K562 (cell line): ENCODE results near the gene TM9SF3. TPM values are rescaled to one million over a fixed set of nuclear protein-coding genes. Genes with fewer than 3 reads are reported as not detected.

ENCODE experiments used
- ATAC-seq: fragments of 200-7000 bp; cut with Tn5 transposase; 3 replicates; pipeline ENCODE4 v1.9.1; 2020; ENCODE audit warnings: moderate library complexity
- BruUV-seq: library from RNA; stranded (reverse); fragments of 400-500 nt; replicated peaks from 2 replicates; lab custom pipeline; 2021; lab: Mats Ljungman, UMichigan
- CTCF ChIA-PET: fragments of 300-600 bp; formaldehyde crosslinking; extraction: SDS; loops from one replicate; lab custom pipeline; 2021; ENCODE audit warnings: low intra/inter-chr PET ratio; lab: Yijun Ruan, JAX
- POLR2A ChIA-PET: fragments of 300-600, 350-650 bp; sonication (Branson Sonifier 250); formaldehyde crosslinking; extraction: SDS; loops from one replicate; lab custom pipeline; 2021; ENCODE audit warnings: antibody characterized with exemption, inconsistent platforms; lab: Yijun Ruan, JAX
- DNase-seq, 4 experiments: peaks; one replicate each; pipeline versions ENCODE4 v3.0.0 to v3.0.0-alpha.2; 2011 to 2018; ENCODE audit warnings: low spot score in 3 of 4, mixed read lengths in 3 of 4; ENCODE audit errors: extremely low read depth in 1 of 4
- FAIRE-seq: peaks from 2 replicates; lab custom pipeline; 2011; peaks lifted over from hg19 to GRCh38; lab: Jason Lieb, UNC
- H2AFZ ChIP-seq: 2 replicates; pipeline ENCODE4 v1.6.0; 2011; ENCODE audit warnings: low read depth, low read length, control low read depth, inconsistent platforms
- H3K27ac ChIP-seq: fragments of 200-600 bp; 3 replicates; pipeline ENCODE4 v1.8.0; 2011; ENCODE audit warnings: low read depth, mild to moderate bottlenecking, control low read depth, inconsistent platforms, low read length, moderate library complexity, mixed read lengths; ENCODE audit errors: extremely low read depth
- H3K27me3 ChIP-seq, 2 experiments: fragments of 300-600 bp in 1 of 2; 2 replicates in 1 of 2; 3 replicates in 1 of 2; pipeline versions ENCODE4 v1.6.0 to v1.8.0; 2011; ENCODE audit warnings: inconsistent platforms in 2 of 2, low read length in 2 of 2, mild to moderate bottlenecking in 1 of 2, mixed read lengths in 1 of 2, moderate library complexity in 1 of 2; ENCODE audit not compliant: control insufficient read depth in 2 of 2, insufficient read depth in 2 of 2
- H3K36me3 ChIP-seq: fragments of 300-600 bp; 3 replicates; pipeline ENCODE4 v1.8.0; 2011; ENCODE audit warnings: mild to moderate bottlenecking, low read length, inconsistent platforms; ENCODE audit not compliant: control insufficient read depth, insufficient read depth
- H3K4me1 ChIP-seq, 2 experiments: fragments of 200-600 bp in 1 of 2; replicated peaks in 1 of 2; 2 replicates in 1 of 2; 3 replicates in 1 of 2; pipeline versions ENCODE4 v1.5.1 to v1.8.0; 2011; ENCODE audit warnings: inconsistent platforms in 2 of 2, low read length in 2 of 2, mild to moderate bottlenecking in 1 of 2, mixed read lengths in 1 of 2, moderate library complexity in 1 of 2; ENCODE audit not compliant: control insufficient read depth in 2 of 2, insufficient read depth in 2 of 2
- H3K4me2 ChIP-seq: 2 replicates; pipeline ENCODE4 v1.6.1; 2011; ENCODE audit warnings: low read length, control low read depth, inconsistent platforms, mixed read lengths; ENCODE audit not compliant: insufficient read depth
- H3K4me3 ChIP-seq: fragments of 200-600 bp; sonication (generic), shearing (Covaris generic); 2 replicates; pipeline ENCODE4 v1.5.1; 2016; ENCODE audit warnings: control low read depth, inconsistent platforms
- H3K79me2 ChIP-seq: fragments of 200-600 bp; 3 replicates; pipeline ENCODE4 v1.8.0; 2011; ENCODE audit warnings: low read length, inconsistent platforms; ENCODE audit not compliant: control insufficient read depth, insufficient read depth
- H3K9ac ChIP-seq, 2 experiments: 2 replicates each; pipeline versions ENCODE4 v1.6.0 to v1.6.1; 2011; ENCODE audit warnings: low read depth in 2 of 2, low read length in 2 of 2, control low read depth in 1 of 2, inconsistent platforms in 1 of 2, mild to moderate bottlenecking in 1 of 2, mixed read lengths in 1 of 2; ENCODE audit not compliant: insufficient read depth in 1 of 2
- H3K9me1 ChIP-seq: one replicate; pipeline ENCODE4 v1.6.0; 2011; ENCODE audit warnings: inconsistent platforms, mild to moderate bottlenecking, low read length, moderate library complexity; ENCODE audit not compliant: control insufficient read depth, insufficient read depth
- H3K9me3 ChIP-seq: replicated peaks from 2 replicates; pipeline ENCODE4 v1.5.1; 2011; ENCODE audit warnings: low read depth, low read length, inconsistent platforms; ENCODE audit not compliant: control insufficient read depth, insufficient read depth
- H4K20me1 ChIP-seq: replicated peaks from 2 replicates; pipeline ENCODE4 v1.6.1; 2011; ENCODE audit warnings: low read length, inconsistent platforms, mixed read lengths; ENCODE audit not compliant: control insufficient read depth, insufficient read depth
- C11orf30 ChIP-seq: fragments of 450-650 bp; IDR thresholded peaks from 2 replicates; pipeline ENCODE4 v1.6.1; 2016; ENCODE audit warnings: low read depth, mild to moderate bottlenecking
- CBX3 ChIP-seq, 2 experiments: IDR thresholded peaks; 1 replicate in 1 of 2; 2 replicates in 1 of 2; pipeline ENCODE4 v1.6.1; 2012; ENCODE audit warnings: inconsistent platforms in 2 of 2, low read length in 2 of 2, borderline replicate concordance in 1 of 2, control low read depth in 1 of 2
- GTF2F1 ChIP-seq: IDR thresholded peaks from 2 replicates; pipeline ENCODE4 v1.6.1; 2011; ENCODE audit warnings: low read depth, low read length, improper control_type of control experiment
- MAFG ChIP-seq: fragments of 450-650 bp; conservative IDR thresholded peaks from 2 replicates; pipeline ENCODE4 v1.6.1; 2016; ENCODE audit warnings: missing genetic modification characterization, missing compliant biosample characterization
- SNIP1 ChIP-seq: fragments of 450-650 bp; IDR thresholded peaks from 2 replicates; pipeline ENCODE4 v1.7.1; 2017; ENCODE audit warnings: low read depth, mild to moderate bottlenecking
- SOX6 ChIP-seq: fragments of 450-650 bp; IDR thresholded peaks from 2 replicates; pipeline ENCODE4 v1.6.1; 2014; ENCODE audit warnings: mild to moderate bottlenecking
- ZFP36 ChIP-seq: fragments of 150-350 bp; IDR thresholded peaks from 2 replicates; pipeline ENCODE4 v1.6.1; 2018; ENCODE audit warnings: low read length, low read depth; ENCODE audit not compliant: partially characterized antibody
- ZNF316 ChIP-seq: fragments of 450-650 bp; IDR thresholded peaks from 2 replicates; pipeline ENCODE4 v1.6.1; 2016
- ZNF717 ChIP-seq: fragments of 250-450 bp; sonication (Bioruptor Pico); IDR thresholded peaks from 2 replicates; pipeline ENCODE4 v1.5.0; 2021
- WGBS: fragments of 100-300 bp; shearing (Covaris generic); methylation state at CpG from one replicate; pipeline ENCODE4 v1.1.6; 2016; ENCODE audit warnings: low coverage, mixed read lengths; ENCODE audit not compliant: insufficient coverage; ENCODE audit errors: missing lambda C conversion rate; 5-methylcytosine and 5-hydroxymethylcytosine counted together
- in situ Hi-C: fragments of 300-500 bp; cut with MboI; formaldehyde crosslinking; loops from 4 replicates; pipeline ENCODE4 v1.15.0; 2018; ENCODE audit warnings: inconsistent platforms, mixed read lengths
- intact Hi-C: fragments of 100-400 bp; cut with micrococcal nuclease; formaldehyde crosslinking; loops from 2 replicates; pipeline ENCODE4 v1.14.2; 2022
- polyA plus RNA-seq, 8 experiments: library from polyadenylated mRNA; depleted of rRNA in 4 of 8; stranded (reverse) in 5 of 8; unstranded in 3 of 8; fragments of >200 nt; fragmentation: Nextera tagmentation in 2 of 8; fragmentation: Illumina TruSeq in 1 of 8; extraction: Ambion mirVana in 2 of 8; extraction: Trizol in 1 of 8; gene quantifications; 2 replicates each; pipeline versions ENCODE4 v1.2.1 to v1.2.3, GENCODE V29; 2011 to 2014; ENCODE audit warnings: inconsistent platforms in 1 of 8, missing spikeins in 1 of 8
- total RNA-seq, 7 experiments: library from RNA; depleted of rRNA in 6 of 7; stranded (reverse); fragments of >200 nt in 6 of 7; fragmentation: Illumina TruSeq in 2 of 7; extraction: Trizol in 2 of 7; gene quantifications; 2 replicates each; pipeline versions ENCODE4 v1.2.1 to v1.2.3, GENCODE V29; 2011 to 2021; ENCODE audit warnings: low replicate concordance in 1 of 7

Gene TM9SF3
- total and polyA plus RNA-seq, 9 of the 15 experiments (the other 6 are each of a cell fraction or from before 2014, with no cell fraction given), result 16.1 to 63.1 (median 34.9) TPM

- WGBS, result 50% methylated on average over 1 of the region's 1 CpG
- H3K4me2 ChIP-seq, result no peak overlapping the region
- in situ Hi-C loops, result no loop called here
- H3K4me3 ChIP-seq, result no peak overlapping the region
- no peaks in the 10 kb centered on the region for H3K27me3 ChIP-seq
- TF ChIP-seq SOX6 (no peak), ZNF316 (peak; percentile 63), C11orf30 (0 out of 2 replicates have a peak, but pooled peaks have one; percentile 18), CBX3 (IDR thresholded peaks at IDR 0.05; ENCODE audit: borderline replicate concordance in 1 of 2, low read length in 2 of 2) (no peak), GTF2F1 (no peak), SNIP1 (no peak)
- H3K9me1 ChIP-seq, result peaks cover 4% of the 10 kb centered on the region
- H3K9me3 ChIP-seq, result no peaks in the 10 kb centered on the region
- peaks cover 9% of the 10 kb centered on the region; the same call in 1 of the 3 replicates for H3K36me3 ChIP-seq
- H4K20me1 ChIP-seq, result 0 out of 2 replicates have a peak, but pooled peaks cover 7% of the 10 kb centered on the region
- H3K9ac ChIP-seq, result no peak overlapping the region
- no TSS peak for BruUV-seq
- POLR2A ChIA-PET, result interaction anchor here (0.6 kb wide), 1 partner anchor 56 kb away, joined by 3 read pairs; no protein-coding TSS in a partner anchor
- H2AFZ ChIP-seq, result no peak overlapping the region
- H3K79me2 ChIP-seq, result peaks cover 86% of the 10 kb centered on the region
- no peak overlapping the region for H3K27ac ChIP-seq
- CTCF ChIA-PET, result no interaction called here
- intact Hi-C loops, result no loop called here
- ATAC-seq (no peak), DNase-seq (no peak), FAIRE-seq (no peak)
- H3K4me1 ChIP-seq, result peaks cover 4 to 5% of the 10 kb centered on the region in 2 experiments; a peak in 4 of 5 replicates
Observed at GRCh38 chr10:96584035-96584434, 2.8 kb downstream of the TM9SF3 start.

DNA sequence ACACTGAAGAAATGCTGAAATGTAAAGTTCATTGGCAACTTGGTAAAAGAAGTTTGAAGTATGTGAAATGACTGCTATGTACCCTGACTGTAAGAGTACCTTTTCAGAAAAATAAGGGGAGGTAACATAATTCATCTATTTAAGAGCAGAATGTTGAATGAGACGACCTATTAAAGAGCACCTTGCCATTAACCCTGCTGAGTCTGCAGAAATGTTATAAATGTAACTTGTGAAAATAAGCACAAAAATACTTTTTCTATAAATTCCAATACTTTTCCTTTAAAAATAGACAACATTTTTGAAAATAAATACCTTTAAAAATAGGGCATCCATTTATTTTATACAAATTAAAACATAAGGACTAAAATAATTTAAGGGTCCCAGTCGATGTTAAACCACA is 7.7 kb downstream of the TM9SF3 start:
- H3K4me1 ChIP-seq, result peaks cover 0 to 5% of the 10 kb centered on the region in 2 experiments; a peak in 3 of 5 replicates
- H4K20me1 ChIP-seq, result 0 out of 2 replicates have a peak, but pooled peaks cover 7% of the 10 kb centered on the region
- FAIRE-seq (no peak), ATAC-seq (no peak), DNase-seq (no peak)
- no peak overlapping the region for H3K27ac ChIP-seq
- intact Hi-C loops, result no loop called here
- H3K4me2 ChIP-seq, result no peak overlapping the region
- in situ Hi-C loops, result no loop called here
- peaks cover 33% of the 10 kb centered on the region for H3K36me3 ChIP-seq
- no peaks in the 10 kb centered on the region for H3K27me3 ChIP-seq
- H3K79me2 ChIP-seq, result peaks cover 99% of the 10 kb centered on the region
- ChIA-PET POLR2A (no interaction called here), CTCF (no interaction called here)
- no peak overlapping the region for H2AFZ ChIP-seq
- H3K9me1 ChIP-seq, result peaks cover 4% of the 10 kb centered on the region
- H3K9ac ChIP-seq, result no peak overlapping the region
- BruUV-seq, result no TSS peak
- H3K4me3 ChIP-seq, result no peak overlapping the region
- no peaks in the 10 kb centered on the region for H3K9me3 ChIP-seq
- TF ChIP-seq ZNF717 (CRISPR knock-in tag), result no peak
- TF ChIP-seq MAFG, result 0 out of 2 replicates have a peak, but pooled peaks have one; percentile 22
- peak; percentile 51; the same call in 1 of the 2 replicates for TF ChIP-seq ZNF316
- no peak for TF ChIP-seq ZFP36
- TF ChIP-seq C11orf30, result peak; percentile 23; the same call in 1 of the 2 replicates
- WGBS, result 83% methylated on average over 2 of the region's 2 CpGs
